NCI-H2107 treated with DMSO at 0.1 percent for 48 hours (cell line): Measurements from ENCODE around the gene OS9.
"Not testable (repeated sequence)": the region's sequence is repeated elsewhere in the genome, so short reads cannot be mapped to it uniquely, and the experiment has no call there.

Experiments
- DNase-seq: peaks from one replicate; lab custom pipeline; 2025; ENCODE audit not compliant: unreplicated experiment; lab: John Stamatoyannopoulos, UW

Gene OS9, protein sequence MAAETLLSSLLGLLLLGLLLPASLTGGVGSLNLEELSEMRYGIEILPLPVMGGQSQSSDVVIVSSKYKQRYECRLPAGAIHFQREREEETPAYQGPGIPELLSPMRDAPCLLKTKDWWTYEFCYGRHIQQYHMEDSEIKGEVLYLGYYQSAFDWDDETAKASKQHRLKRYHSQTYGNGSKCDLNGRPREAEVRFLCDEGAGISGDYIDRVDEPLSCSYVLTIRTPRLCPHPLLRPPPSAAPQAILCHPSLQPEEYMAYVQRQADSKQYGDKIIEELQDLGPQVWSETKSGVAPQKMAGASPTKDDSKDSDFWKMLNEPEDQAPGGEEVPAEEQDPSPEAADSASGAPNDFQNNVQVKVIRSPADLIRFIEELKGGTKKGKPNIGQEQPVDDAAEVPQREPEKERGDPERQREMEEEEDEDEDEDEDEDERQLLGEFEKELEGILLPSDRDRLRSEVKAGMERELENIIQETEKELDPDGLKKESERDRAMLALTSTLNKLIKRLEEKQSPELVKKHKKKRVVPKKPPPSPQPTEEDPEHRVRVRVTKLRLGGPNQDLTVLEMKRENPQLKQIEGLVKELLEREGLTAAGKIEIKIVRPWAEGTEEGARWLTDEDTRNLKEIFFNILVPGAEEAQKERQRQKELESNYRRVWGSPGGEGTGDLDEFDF

DNA sequence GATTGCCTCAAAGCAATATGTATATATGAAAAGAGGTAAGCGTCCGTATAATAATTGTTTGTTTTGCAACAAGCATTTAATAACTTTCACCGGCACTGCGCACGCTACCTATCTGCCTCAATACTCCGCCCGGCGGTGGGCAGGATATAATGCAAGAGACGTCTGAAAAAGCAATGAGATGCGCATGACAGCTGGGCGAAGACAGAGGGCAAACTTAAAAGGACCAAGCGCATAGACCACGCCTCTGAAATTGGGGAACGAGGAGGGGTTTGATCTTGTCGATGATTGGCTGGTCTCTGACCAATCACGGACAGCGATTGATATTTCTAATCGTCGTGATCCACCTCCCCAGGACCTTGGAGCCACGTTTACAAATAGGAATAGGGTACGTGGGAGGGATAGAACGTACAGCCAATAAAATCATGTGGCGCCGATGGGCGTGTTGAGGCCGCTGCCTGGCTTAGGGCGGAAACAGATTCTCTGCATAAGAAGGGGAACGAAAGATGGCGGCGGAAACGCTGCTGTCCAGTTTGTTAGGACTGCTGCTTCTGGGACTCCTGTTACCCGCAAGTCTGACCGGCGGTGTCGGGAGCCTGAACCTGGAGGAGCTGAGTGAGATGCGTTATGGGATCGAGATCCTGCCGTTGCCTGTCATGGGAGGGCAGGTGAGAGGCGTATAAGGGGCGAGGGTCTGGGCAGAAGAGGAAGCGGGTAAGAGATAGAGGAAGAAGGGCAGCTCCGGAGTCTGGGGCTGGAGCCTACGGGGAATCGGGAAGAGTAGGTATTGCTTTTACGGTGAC lies at the start of gene OS9:
Gene OS9 (plus strand): TSS at position 474 of the 800 bp plus-strand sequence. CDS start 30 bp downstream, at position 504.
- peak; percentile 100 for DNase-seq

DNA sequence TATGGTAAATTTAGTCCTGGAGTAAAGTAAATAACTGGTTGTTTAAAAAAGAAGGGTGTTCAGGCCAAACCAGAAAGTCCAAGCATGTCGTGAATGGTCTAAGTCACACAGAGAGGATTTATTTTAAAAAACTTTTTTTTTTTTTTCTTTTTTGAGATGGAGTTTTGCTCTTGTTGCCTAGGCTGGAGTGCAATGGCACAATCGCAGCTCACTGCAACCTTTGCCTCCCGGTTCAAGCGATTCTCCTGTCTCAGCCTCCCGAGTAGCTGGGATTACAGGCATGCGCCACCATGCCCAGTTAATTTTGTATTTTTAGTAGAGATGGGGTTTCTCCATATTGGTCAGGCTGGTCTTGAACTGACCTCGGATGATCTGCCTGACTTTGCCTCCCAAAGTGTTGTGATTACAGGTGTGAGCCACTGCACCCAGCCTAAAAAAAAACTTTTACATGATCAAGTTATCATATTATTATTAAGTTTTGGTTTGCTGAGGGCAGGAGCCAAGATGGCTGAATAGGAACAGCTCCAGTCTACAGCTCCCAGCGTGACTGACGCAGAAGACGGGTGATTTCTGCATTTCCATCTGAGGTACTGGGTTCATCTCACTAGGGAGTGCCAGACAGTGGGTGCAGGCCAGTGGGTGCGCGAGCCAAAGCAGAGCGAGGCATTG lies 47.8 kb upstream of the OS9 start:
- not testable (repeated sequence) for DNase-seq

DNA sequence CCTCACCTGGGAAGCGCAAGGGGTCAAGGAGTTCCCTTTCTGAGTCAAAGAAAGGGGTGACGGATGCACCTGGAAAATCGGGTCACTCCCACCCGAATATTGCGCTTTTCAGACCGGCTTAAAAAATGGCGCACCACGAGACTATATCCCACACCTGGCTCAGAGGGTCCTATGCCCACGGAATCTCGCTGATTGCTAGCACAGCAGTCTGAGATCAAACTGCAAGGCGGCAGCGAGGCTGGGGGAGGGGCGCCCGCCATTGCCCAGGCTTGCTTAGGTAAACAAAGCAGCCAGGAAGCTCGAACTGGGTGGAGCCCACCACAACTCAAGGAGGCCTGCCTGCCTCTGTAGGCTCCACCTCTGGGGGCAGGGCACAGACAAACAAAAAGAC lies 47.3 kb upstream of the OS9 start:
- DNase-seq, result not testable (repeated sequence)

DNA sequence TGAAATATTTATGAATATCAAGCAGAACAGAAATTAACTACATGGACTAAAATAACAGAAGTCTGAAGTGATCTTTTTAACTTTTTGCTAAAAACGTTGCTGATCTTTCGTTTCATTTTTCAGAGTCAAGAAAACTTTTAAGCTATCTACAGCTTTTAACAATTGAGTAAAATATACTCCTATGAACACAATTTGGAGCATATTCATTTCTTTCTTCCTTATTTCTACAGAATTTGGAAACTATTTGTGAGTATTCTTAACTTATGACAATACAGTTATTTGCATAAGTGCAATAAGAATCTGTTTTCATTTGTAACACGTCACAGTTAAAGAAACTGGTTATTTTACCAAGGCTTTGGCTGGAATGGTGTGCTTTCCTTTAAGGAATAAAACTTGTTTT lies 39.9 kb upstream of the OS9 start:
- DNase-seq, result no peak

DNA sequence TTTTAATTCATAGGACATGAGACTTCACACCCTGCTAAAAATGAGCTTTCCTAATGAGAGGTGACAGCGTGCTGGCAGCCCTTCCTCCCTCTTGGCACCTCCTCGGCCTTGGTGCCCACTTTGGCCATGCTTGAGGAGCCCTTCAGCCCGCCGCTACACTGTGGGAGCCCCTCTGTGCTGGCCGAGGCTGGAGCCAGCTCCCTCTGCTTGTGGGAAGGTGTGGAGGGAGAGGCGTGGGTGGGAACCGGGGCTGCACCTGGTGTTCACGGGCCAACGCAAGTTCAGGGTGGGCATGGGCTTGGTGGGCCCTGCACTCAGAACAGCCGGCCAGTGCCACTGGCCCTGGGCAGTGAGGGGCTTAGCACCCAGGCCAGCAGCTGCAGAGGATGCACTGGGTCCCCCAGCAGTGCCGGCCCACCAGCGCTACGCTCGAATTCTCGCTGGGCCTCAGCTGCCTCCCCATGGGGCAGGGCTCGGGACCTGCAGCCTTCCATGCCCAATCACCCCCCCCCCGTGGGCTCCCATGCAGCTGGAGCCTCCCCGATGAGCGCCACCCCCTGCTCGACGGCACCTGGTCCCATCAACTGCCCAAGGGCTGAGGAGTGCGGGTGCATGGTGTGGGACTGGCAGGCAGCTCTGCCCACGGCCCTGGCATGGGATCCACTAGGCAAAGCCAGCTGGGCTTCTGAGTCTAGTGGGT lies 38.2 kb upstream of the OS9 start:
- no peak for DNase-seq

DNA sequence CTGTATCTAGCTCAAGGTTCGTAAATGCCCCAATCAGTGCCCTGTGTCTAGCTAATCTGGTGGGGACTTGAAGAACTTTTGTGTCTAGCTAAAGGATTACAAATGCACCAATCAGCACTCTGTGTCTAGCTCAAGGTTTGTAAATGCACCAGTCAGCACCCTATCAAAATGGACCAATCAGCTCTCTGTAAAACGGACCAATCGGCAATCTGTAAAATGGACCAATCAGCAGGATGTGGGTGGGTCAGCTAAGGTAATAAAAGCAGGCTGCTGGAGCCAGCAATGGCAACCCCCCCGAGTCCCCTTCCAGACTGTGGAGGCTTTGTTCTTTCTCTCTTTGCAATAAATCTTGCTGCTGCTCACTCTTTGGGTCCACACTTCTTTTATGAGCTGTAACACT lies 37.5 kb upstream of the OS9 start:
- DNase-seq, result not testable (repeated sequence)

DNA sequence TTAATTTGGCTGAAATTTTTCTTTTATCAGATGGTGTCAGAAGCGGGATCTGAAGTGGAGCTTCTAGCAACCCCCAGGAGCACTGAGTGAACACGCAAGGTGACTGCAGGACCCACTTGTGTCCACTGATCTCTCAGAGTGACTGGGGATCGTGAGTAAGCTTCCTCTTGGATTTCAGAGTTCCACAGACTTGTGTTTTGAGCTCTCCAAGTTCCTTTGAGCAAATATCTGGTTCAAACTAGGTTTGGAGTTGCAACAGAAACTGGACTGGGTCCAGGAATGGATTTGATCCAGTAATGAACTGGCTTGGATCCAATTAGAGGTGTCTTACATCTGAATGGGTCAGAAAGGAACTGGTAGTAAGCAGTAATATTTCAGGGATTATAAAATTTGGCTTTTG lies 36.2 kb upstream of the OS9 start:
- no peak for DNase-seq

DNA sequence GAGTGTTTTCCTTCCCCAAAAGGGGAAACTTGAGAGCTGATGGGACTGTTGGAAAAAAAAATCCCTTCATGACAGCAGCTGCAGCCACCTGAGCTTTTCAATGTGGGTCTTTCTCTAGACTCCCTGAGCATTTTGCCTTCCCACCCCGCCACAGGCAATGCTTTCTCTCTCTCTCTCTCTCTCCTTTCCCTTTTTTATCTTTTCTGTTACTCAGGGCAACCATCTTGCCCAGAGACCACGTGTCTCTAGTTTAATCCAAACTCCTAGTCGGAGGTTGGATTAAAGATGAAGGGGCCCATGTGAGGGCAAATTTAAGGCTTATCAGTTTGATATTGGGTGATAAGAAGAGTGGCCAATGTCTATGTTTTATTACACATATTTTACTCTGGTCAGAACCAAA lies 35.0 kb upstream of the OS9 start:
- no peak for DNase-seq

DNA sequence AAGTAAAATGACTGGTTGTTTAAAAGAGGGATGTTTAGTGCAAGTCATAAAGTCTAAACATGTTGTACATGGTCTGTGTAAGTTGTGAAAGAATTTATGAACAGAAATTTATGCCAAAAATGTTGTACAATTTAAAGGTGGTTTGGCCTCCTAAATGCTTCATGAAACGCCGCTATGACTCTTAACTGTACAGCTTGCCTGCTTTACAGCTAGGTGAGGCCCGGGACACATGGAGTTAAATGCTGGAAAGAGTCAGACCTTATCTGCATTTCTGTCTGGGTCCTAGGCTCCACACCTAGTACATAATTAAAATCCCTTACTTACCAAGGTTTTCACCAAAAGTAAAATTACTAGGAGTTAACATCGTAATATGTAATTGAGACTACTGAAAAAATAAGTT lies 32.6 kb upstream of the OS9 start:
- DNase-seq, result no peak

DNA sequence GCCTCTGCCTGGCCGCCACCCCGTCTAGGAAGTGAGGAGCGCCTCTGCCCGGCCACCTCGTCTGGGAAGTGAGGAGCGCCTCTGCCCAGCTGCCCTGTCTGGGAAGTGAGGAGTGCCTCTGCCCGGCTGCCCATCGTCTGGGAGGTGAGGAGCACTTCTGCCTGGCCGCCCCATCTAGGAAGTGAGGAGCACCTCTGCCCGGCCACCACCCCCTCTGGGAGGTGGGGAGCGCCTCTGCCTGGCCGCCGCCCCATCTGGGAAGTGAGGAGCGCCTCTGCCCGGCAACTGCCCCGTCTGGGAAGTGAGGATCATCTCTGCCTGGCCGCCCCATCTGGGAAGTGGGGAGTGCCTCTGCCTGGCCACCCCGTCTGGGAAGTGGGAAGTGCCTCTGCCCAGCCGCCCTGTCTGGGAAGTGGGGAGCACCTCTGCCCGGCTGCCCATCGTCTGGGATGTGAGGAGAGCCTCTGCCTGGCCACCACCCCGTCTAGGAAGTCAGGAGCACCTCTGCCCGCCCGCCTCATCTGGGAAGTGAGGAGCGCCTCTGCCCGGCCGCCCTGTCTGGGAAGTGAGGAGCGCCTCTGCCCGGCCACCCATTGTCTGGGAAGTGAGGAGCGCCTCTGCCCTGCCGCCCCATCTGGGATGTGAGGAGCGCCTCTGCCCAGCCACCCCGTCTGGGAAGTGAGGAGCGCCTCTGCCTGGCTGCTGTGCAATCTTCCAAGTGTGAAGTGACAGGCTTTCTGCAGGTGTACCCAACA lies 28.7 kb upstream of the OS9 start:
- DNase-seq, result not testable (repeated sequence)

DNA sequence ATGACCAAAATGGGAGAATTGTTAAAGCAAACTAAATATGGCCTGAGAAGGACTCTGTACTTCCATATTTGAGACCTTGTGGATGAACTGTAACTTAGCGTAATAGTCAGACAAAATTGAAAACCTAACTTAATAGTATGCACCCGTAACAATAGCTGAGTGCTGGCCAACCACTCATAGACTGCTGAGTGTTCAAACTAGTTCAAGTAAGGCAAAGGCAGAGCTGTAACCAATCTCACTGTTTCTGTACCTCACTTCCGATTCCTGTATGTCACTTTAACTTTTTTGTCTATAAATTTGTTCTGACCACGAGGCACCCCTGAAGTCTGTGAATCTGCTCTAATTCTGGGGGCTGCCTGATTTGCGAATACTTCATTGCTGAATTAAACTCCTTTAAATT lies 27.0 kb upstream of the OS9 start:
- DNase-seq, result no peak

DNA sequence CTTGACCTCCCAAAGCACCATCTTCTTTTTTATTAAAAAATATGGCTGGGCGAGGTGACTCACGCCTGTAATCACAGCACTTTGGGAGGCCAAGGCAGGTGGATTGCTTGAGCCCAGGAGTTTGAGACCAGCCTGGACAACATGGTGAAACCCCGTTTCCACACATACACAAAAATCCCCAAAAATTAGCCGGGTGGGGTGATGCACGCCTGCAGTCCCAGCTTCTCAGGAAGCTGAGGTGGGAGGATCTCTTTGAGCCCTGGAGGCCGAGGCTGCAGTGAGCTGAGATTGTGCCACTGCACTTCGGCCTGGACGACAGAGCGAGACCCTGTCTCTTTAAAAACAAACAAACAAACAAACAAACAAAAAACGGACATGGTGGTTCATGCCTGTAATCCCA lies 24.2 kb upstream of the OS9 start:
- DNase-seq, result not testable (repeated sequence)

DNA sequence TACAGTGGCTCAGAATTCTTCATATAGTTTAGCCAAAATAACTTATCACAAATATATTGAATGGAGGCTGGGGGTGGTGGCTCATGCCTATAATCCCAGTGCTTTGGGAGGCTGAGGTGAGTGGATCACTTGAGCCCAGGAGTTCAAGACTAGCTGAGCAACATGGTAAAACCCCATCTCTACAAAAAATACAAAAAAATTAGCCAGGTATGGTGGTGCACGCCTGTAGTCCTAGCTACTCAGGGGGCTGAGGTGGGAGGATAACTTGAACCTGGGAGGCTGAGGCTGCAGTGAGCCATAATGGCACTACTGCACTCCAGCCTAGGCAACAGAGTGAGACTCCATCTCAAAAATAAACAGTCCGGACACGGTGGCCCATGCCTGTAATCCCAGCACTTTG lies 22.1 kb upstream of the OS9 start:
- DNase-seq, result not testable (repeated sequence)

DNA sequence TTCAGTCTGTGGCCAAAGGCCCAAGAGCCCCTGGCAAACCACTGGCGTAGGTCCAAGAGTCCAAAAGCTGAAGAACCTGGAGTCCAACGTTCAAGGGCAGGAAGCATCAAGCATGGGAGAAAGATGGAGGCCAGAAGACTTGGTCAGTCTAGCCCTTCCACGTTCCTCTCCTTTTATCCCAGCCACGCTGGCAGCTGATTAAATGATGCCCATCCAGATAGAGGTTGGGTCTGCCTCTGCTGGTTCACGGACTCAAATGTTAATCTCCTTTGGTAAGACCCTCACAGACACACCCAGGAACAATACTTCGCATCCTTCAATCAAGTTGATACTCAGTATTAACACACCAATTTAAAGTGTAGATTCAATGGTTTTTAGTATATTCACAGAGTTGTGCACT lies 21.1 kb upstream of the OS9 start:
- DNase-seq, result no peak

DNA sequence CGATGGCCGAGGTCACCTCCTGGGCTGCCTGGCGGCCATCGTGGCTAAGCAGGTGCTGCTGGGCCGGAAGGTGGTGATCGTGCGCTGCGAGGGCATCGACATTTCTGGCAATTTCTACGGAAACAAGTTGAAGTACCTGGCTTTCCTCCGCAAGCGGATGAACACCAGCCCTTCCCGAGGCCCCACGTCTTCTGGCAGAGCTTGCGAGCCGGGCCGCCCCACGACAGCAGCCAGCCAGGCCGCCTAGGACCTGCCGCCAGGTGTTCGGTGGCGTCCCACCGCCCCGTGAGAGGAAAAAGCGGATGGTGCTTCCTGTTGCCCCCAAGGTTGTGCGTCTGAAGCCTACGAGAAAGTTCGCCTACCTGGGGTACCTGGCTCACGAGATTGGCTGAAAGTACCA lies 19.2 kb upstream of the OS9 start:
- no peak for DNase-seq

DNA sequence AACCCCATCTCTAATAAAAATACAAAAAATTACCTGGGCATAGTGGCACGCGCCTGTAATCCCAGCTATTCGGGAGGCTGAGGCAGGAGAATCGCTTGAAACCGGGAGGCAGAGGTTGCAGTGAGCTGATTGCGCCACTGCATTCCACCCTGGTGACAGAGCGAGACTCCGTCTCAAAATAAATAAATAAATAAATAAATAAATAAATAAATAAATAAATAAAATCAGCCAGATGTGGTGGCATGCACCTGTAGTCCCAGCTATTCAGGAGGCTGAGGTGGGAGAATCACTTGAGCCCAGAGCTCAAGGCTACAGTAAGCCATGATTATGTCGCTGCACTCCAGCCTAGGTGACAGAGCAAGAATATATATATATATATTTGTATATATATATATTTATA lies 16.0 kb upstream of the OS9 start:
- not testable (repeated sequence) for DNase-seq

DNA sequence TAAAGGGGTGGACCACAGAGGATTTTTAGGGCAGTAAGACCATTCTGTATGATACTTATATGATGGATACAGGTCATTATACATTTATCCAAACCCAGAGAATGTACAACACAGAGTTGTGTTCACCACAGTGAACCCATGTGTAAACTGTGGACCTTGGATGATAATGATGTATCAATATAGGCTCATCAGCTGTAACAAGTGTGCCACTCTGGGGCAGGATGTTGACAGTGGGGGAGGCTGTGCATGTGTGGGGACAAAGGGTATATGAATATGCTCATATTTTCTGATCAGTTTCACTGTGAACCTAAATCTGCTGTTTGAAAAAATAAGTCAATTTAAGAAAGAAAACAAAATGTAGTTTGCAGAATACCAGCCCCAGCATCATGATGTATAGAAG lies 14.2 kb upstream of the OS9 start:
- no peak for DNase-seq

DNA sequence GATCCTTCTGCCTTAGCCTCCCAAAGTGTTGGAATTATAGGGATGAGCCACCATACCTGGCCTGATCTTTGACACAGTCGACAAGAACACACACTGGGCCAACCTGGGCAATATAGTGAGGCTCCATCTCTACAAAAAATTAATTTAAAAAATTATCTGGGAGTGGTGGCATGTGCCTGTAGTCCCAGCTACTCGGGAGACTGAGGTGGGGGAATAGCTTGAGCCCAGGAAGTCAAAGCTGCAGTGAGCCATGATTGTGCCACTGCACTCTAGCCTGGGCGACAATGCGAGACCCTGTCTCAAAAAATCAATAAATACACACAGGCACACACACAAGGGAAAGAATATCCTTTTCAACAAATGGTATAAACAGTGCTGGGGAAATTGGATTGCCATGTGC lies 6.1 kb upstream of the OS9 start:
- DNase-seq, result no peak

DNA sequence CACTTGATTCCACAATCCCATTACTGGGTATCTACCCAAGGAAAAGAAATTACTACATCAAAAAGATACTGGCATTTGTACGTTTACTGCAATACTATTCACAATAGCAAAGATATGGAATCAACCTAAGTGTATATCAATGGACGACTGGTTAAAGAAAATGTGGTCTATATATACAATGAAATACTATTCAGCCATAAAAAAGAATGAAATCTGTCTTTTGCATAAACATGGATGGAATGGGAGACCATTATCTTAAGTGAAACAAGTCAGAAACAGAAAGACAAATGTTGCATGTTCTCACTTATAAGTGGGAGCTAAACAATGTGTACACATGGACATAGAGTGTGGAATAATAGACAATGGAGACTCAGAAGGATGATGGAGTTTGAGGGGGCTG lies 5.0 kb upstream of the OS9 start:
- DNase-seq, result no peak

DNA sequence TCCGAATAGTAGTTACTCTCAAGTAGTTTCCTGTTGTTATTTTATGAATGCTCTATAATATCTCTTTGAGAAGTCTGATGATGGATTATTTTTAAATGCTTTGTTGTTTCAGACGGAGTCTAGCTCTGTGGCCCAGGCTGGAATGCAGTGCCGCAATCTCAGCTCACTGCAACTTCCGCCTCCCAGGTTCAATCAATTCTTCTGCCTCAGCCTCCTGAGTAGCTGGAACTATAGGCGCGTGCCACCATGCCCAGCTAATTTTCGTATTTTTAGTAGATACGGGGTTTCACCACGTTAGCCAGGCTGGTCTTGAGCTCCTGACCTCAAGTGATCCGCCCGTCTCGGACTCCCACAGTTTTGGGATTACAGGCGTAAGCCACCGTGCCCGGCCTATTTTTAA lies 1.4 kb upstream of the OS9 start:
- no peak for DNase-seq
